B cell (primary cell): Measurements from ENCODE around the gene MYO5C. TPM values are rescaled to one million over a fixed set of nuclear protein-coding genes. Genes with fewer than 3 reads are reported as not detected.

Experiments used
- ATAC-seq: fragments of 200-7000 bp; cut with Tn5 transposase; one replicate; pipeline ENCODE4 v1.10.0; 2021; ENCODE audit warnings: low read depth, mild to moderate bottlenecking, moderate number of reproducible peaks, moderate library complexity
- CTCF ChIA-PET: fragments of 350-600 bp; sonication (Branson Sonifier 250); formaldehyde crosslinking; loops from one replicate; lab custom pipeline; 2021; ENCODE audit warnings: antibody characterized with exemption, inconsistent platforms; lab: Charles Lee
- POLR2A ChIA-PET: fragments of 350-600 bp; sonication (Branson Sonifier 250); formaldehyde crosslinking; loops from one replicate; lab custom pipeline; 2021; ENCODE audit warnings: antibody characterized with exemption; lab: Charles Lee
- DNase-seq: peaks from one replicate; pipeline ENCODE4 v3.0.0; 2013
- H2AFZ ChIP-seq: 2 replicates; pipeline ENCODE4 v1.6.1; 2012; ENCODE audit warnings: mild to moderate bottlenecking, low read depth, low read length; ENCODE audit not compliant: insufficient read depth, poor library complexity, severe bottlenecking
- H3K27ac ChIP-seq, 2 donors: 1 replicate in 1 of 2; 2 replicates in 1 of 2; pipeline ENCODE4 v1.5.1; 2012 to 2013; ENCODE audit warnings: low read length in 2 of 2, mild to moderate bottlenecking in 2 of 2, moderate library complexity in 1 of 2
- H3K27me3 ChIP-seq, 4 experiments: fragments of 200-600 bp in 1 of 4; sonication (generic) in 1 of 4; replicated peaks in 1 of 4; 1 replicate in 2 of 4; 2 replicates in 2 of 4; pipeline versions ENCODE4 v1.6.1 to v1.7.0; 2013 to 2016; ENCODE audit warnings: low read length in 3 of 4, mild to moderate bottlenecking in 2 of 4, mixed read lengths in 1 of 4, moderate library complexity in 1 of 4; ENCODE audit not compliant: insufficient read depth in 4 of 4, control insufficient read depth in 3 of 4; ENCODE audit errors: control extremely low read depth in 1 of 4
- H3K36me3 ChIP-seq, 2 experiments: replicated peaks in 1 of 2; 1 replicate in 1 of 2; 2 replicates in 1 of 2; pipeline versions ENCODE4 v1.6.1 to v1.7.1; 2013; ENCODE audit warnings: low read length in 1 of 2; ENCODE audit not compliant: insufficient read depth in 2 of 2, control insufficient read depth in 1 of 2; ENCODE audit errors: control extremely low read depth in 1 of 2, extremely low read depth in 1 of 2
- H3K4me1 ChIP-seq, 2 donors: fragments of 200-600 bp in 1 of 2; sonication (generic) in 1 of 2; 1 replicate in 1 of 2; 2 replicates in 1 of 2; pipeline versions ENCODE4 v1.5.1 to v1.6.1; 2013 to 2017; ENCODE audit warnings: low read length in 2 of 2; ENCODE audit not compliant: control insufficient read depth in 2 of 2, insufficient read depth in 2 of 2
- H3K4me2 ChIP-seq: replicated peaks from 2 replicates; pipeline ENCODE3; 2012; ENCODE audit warnings: mild to moderate bottlenecking, low read depth, low read length; ENCODE audit not compliant: poor library complexity, severe bottlenecking
- H3K4me3 ChIP-seq, 5 experiments: fragments of 200-600 bp in 1 of 5; sonication (generic) in 1 of 5; 1 replicate in 3 of 5; 2 replicates in 2 of 5; pipeline versions ENCODE4 v1.5.1 to v1.7.0; 2011 to 2016; ENCODE audit warnings: low read length in 4 of 5, mild to moderate bottlenecking in 4 of 5, low read depth in 2 of 5, control low read depth in 1 of 5, moderate library complexity in 1 of 5; ENCODE audit not compliant: insufficient read depth in 1 of 5; ENCODE audit errors: control extremely low read depth in 1 of 5, extremely low read depth in 1 of 5
- H3K79me2 ChIP-seq: fragments of 200-600 bp; sonication (generic); one replicate; pipeline ENCODE4 v1.6.0; 2016; ENCODE audit warnings: low read length; ENCODE audit not compliant: control insufficient read depth, insufficient read depth
- H3K9ac ChIP-seq: fragments of 200-600 bp; sonication (generic); 2 replicates; pipeline ENCODE4 v1.6.1; 2017; ENCODE audit warnings: mild to moderate bottlenecking, low read length, moderate library complexity
- H3K9me3 ChIP-seq, 3 donors: one replicate each; pipeline versions ENCODE4 v1.6.1 to v1.7.1; 2013; ENCODE audit warnings: low read length in 2 of 3; ENCODE audit not compliant: control insufficient read depth in 2 of 3, insufficient read depth in 1 of 3; ENCODE audit errors: control extremely low read depth in 1 of 3
- H4K20me1 ChIP-seq: 2 replicates; pipeline ENCODE4 v1.6.0; 2012; ENCODE audit warnings: mild to moderate bottlenecking, low read length; ENCODE audit not compliant: insufficient read depth, control insufficient read depth, poor library complexity, severe bottlenecking
- H3K27ac Mint-ChIP-seq: one replicate; pipeline ENCODE4 v1.8.0; 2021; ENCODE audit warnings: mixed read lengths
- H3K27me3 Mint-ChIP-seq: one replicate; pipeline ENCODE4 v1.8.0; 2021; ENCODE audit warnings: mixed read lengths
- H3K4me1 Mint-ChIP-seq: one replicate; pipeline ENCODE4 v1.8.0; 2021; ENCODE audit warnings: mixed read lengths
- H3K4me3 Mint-ChIP-seq: one replicate; pipeline ENCODE4 v1.8.0; 2021; ENCODE audit warnings: mixed read lengths
- H3K9me3 Mint-ChIP-seq: one replicate; pipeline ENCODE4 v1.8.0; 2022; ENCODE audit warnings: mixed read lengths; ENCODE audit not compliant: insufficient read depth
- CTCF ChIP-seq: fragments of 200-600 bp; IDR thresholded peaks from one replicate; pipeline ENCODE4 v1.8.0; 2022; ENCODE audit warnings: antibody characterized with exemption, mild to moderate bottlenecking
- EZH2 ChIP-seq: IDR thresholded peaks from 2 replicates; pipeline ENCODE4 v1.6.1; 2012; ENCODE audit warnings: borderline replicate concordance, low read depth, mild to moderate bottlenecking, moderate library complexity, low read length; ENCODE audit not compliant: insufficient read depth, poor library complexity, severe bottlenecking
- WGBS: methylation state at CpG from one replicate; pipeline ENCODE4 v1.1.5; 2013; ENCODE audit warnings: missing lambda C conversion rate; ENCODE audit not compliant: insufficient coverage; 5-methylcytosine and 5-hydroxymethylcytosine counted together
- intact Hi-C: fragments of 100-400 bp; cut with micrococcal nuclease; formaldehyde crosslinking; loops from one replicate; pipeline ENCODE4 v1.10.0; 2022
- polyA plus RNA-seq: library from polyadenylated mRNA; depleted of rRNA; stranded (reverse); fragments of >200 nt; gene quantifications from 2 replicates; pipeline ENCODE4 v1.2.3, GENCODE V29; 2012
- total RNA-seq, 2 donors: library from RNA; stranded (reverse); fragments of 120-200 nt in 1 of 2; gene quantifications; 1 replicate in 1 of 2; 2 replicates in 1 of 2; pipeline versions ENCODE4 v1.2.3 to v1.2.4, GENCODE V29; 2013 to 2022

The MYO5C gene
- total and polyA plus RNA-seq, 2 donors (not counting 1 experiment from before 2014, with no cell fraction given) = 0.54 to 4.5 TPM

DNA sequence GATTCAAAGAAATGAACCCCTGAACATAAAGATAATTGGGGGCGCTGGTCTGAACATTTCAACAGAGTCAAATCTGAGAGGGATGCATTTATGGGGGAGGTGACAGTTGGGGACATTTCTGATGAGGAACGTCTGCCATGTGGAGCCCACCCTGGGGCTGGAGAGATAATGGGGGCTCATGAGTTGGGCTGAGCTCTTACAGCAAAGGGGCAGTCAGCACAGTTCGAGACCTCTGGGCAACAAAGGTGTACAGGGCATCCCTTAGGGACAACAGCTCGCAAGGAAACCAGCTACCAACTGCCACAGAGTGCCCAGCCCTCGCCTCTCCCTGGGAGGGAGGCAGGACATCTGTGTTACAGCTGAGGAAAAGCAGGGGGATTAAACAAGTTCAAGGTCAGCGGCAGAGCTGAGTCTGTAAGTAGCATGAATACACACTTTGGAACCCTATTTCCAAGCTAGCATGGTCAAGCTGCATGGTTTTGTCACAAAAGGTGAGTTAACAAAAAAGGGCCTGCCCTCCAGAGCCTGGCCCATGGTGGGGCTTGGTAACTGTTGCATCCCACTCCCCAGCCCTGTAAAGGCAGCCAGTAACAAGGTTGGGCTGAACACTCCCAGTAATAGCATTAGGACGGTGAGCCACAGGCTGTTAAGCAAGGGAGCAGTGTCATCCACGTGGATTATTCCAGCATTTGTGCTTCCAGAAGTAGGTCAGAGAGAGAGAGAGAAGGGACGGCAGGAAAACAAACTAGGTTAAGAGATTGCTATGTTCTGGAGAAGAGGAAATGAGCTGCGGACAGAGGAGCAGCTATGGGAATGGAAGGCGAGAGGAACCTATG, 108.7 kb downstream of the MYO5C start:
- Histone ChIP-seq H3K4me2 (no peak overlapping the region), H3K4me1 (peaks cover 7 to 15% of the 10 kb centered on the region in 2 donors), H3K9ac (no peak overlapping the region), H3K27ac (no peak overlapping the region), H3K9me3 (no peaks in the 10 kb centered on the region), H2AFZ (no peak overlapping the region), H3K4me3 (no peak overlapping the region), H4K20me1 (no peaks in the 10 kb centered on the region), H3K79me2 (peaks cover 8% of the 10 kb centered on the region), H3K36me3 (peaks cover 0 to 11% of the 10 kb centered on the region in 2 experiments), H3K27me3 (no peaks in the 10 kb centered on the region)
- CTCF ChIA-PET = interaction anchor here (1.0 to 4.3 kb wide), 5 partner anchors 27 to 40 kb away, joined by 3 to 36 read pairs (median 3); no protein-coding TSS in a partner anchor
- Mint-ChIP-seq H3K4me3 (no peak overlapping the region), H3K27me3 (no peaks in the 10 kb centered on the region), H3K4me1 (peaks cover 16% of the 10 kb centered on the region), H3K9me3 (no peaks in the 10 kb centered on the region), H3K27ac (no peak overlapping the region)
- DNase-seq (no peak), ATAC-seq (no peak)
- intact Hi-C loops = loop anchor here (10.0 kb wide), 1 partner anchor 378 kb away; the partner anchor contains the start of gene ARPP19
- TF ChIP-seq EZH2 (no peak), CTCF (no peak)
- 97% methylated on average over 8 of the region's 11 CpGs for WGBS
- POLR2A ChIA-PET = interaction anchor here (1.0 kb wide), 1 partner anchor 24 kb away, joined by 3 read pairs; no protein-coding TSS in a partner anchor

DNA sequence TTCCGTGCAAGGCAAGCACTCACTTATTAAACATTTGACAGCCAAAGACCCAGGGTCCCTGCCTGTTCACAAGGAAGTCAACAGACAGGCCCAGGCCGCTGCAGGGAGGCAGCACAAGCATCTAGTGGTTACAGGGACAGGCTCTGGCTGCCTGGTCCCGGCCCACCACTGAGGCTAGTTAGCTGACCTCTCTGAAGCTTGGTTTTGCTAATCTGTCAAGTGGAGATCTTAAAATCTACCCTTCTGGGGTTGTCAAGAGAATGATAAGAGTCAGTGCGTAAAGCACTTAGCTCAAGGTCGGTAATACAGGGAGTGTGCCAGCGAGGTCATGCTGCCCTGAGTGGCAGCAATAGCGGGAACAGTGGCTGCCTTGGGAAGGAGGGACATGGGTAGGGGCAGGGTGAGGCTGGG, 110.4 kb downstream of the MYO5C start:
- peaks cover 18 to 31% of the 10 kb centered on the region in 2 donors for H3K4me1 ChIP-seq
- WGBS = over 99% methylated on average over 7 of the region's 7 CpGs
- no peaks in the 10 kb centered on the region for H3K9me3 ChIP-seq
- no peak for TF ChIP-seq EZH2
- no peak for TF ChIP-seq CTCF
- no peaks in the 10 kb centered on the region for H3K9me3 Mint-ChIP-seq
- H2AFZ ChIP-seq = no peak overlapping the region
- H3K9ac ChIP-seq = no peak overlapping the region
- intact Hi-C loops = loop anchor here (10.0 kb wide), 1 partner anchor 380 kb away; the partner anchor contains the start of gene ARPP19
- H3K27ac Mint-ChIP-seq = no peak overlapping the region
- no peaks in the 10 kb centered on the region for H3K27me3 ChIP-seq
- H3K4me3 ChIP-seq = no peak overlapping the region
- H3K27me3 Mint-ChIP-seq = no peaks in the 10 kb centered on the region
- DNase-seq = no peak
- ChIA-PET CTCF (interaction anchor here (0.7 to 4.3 kb wide), 6 partner anchors 21 to 550 kb away, joined by 3 to 36 read pairs (median 4); no protein-coding TSS in a partner anchor), POLR2A (interaction anchor here (1.4 kb wide), 1 partner anchor 44 kb away, joined by 3 read pairs; no protein-coding TSS in a partner anchor)
- H3K4me1 Mint-ChIP-seq = peaks cover 31% of the 10 kb centered on the region
- peaks cover 0 to 6% of the 10 kb centered on the region in 2 experiments for H3K36me3 ChIP-seq
- no peak overlapping the region for H3K4me2 ChIP-seq
- ATAC-seq = no peak
- H3K27ac ChIP-seq = no peak overlapping the region
- H3K4me3 Mint-ChIP-seq = no peak overlapping the region
- no peaks in the 10 kb centered on the region for H4K20me1 ChIP-seq
- peaks cover 11% of the 10 kb centered on the region for H3K79me2 ChIP-seq
